Panc1 (cell line): ENCODE measurements around the gene TRIO. TPM values are rescaled to one million over a fixed set of nuclear protein-coding genes. Genes with fewer than 3 reads are reported as not detected.
A peak's percentile ranks its signal among the peaks of the same experiment; 100 is the strongest.

Experiments used
- ATAC-seq: fragments of 200-7000 bp; cut with Tn5 transposase; 2 replicates; pipeline ENCODE4 v1.9.1; 2020; ENCODE audit warnings: mild to moderate bottlenecking, moderate library complexity
- BruUV-seq: library from RNA; stranded (reverse); fragments of 400-500 nt; replicated peaks from 2 replicates; lab custom pipeline; 2021; lab: Mats Ljungman, UMichigan
- CTCF ChIA-PET: fragments of 300-600 bp; sonication (Branson Sonifier 250); formaldehyde crosslinking; loops from one replicate; lab custom pipeline; 2022; ENCODE audit warnings: antibody characterized with exemption; lab: Charles Lee
- POLR2A ChIA-PET: fragments of 300-600 bp; sonication (Branson Sonifier 250); formaldehyde crosslinking; loops from one replicate; lab custom pipeline; 2022; ENCODE audit warnings: antibody characterized with exemption; lab: Charles Lee
- DNase-seq: peaks from one replicate; pipeline ENCODE4 v3.0.0-alpha.2; 2010; ENCODE audit warnings: low read depth, low spot score
- H3K27ac ChIP-seq: 2 replicates; pipeline ENCODE4 v1.5.1; 2011; ENCODE audit warnings: mild to moderate bottlenecking, low read length, inconsistent platforms
- H3K27me3 ChIP-seq: fragments of 200-500 bp; sonication (Bioruptor generic); 2 replicates; pipeline ENCODE4 v1.6.0; 2014; ENCODE audit warnings: low read length, inconsistent platforms; ENCODE audit not compliant: control insufficient read depth, insufficient read depth
- H3K36me3 ChIP-seq: fragments of 200-500 bp; sonication (Bioruptor generic); 2 replicates; pipeline ENCODE4 v1.5.1; 2014; ENCODE audit warnings: inconsistent platforms, mild to moderate bottlenecking, low read length, moderate library complexity; ENCODE audit not compliant: control insufficient read depth, insufficient read depth
- H3K4me1 ChIP-seq: 2 replicates; pipeline ENCODE4 v1.5.1; 2011; ENCODE audit warnings: inconsistent platforms, mild to moderate bottlenecking, low read length, moderate library complexity; ENCODE audit not compliant: control insufficient read depth, insufficient read depth
- H3K4me3 ChIP-seq, 2 experiments: 2 replicates each; pipeline ENCODE4 v1.5.1; 2011 to 2012; ENCODE audit warnings: low read depth in 2 of 2, low read length in 2 of 2, mild to moderate bottlenecking in 2 of 2, inconsistent platforms in 1 of 2, moderate library complexity in 1 of 2
- H3K9me3 ChIP-seq: fragments of 200-500 bp; sonication (Bioruptor generic); 2 replicates; pipeline ENCODE4 v1.5.1; 2014; ENCODE audit warnings: low read depth, mild to moderate bottlenecking, inconsistent platforms, low read length, moderate library complexity; ENCODE audit not compliant: control insufficient read depth, insufficient read depth
- CTCF ChIP-seq: fragments of 450-650 bp; IDR thresholded peaks from 2 replicates; pipeline ENCODE4 v1.5.1; 2017; ENCODE audit warnings: mild to moderate bottlenecking
- POLR2AphosphoS5 ChIP-seq: IDR thresholded peaks from 2 replicates; pipeline ENCODE4 v1.6.1; 2012; ENCODE audit warnings: mild to moderate bottlenecking, low read depth, low read length, moderate library complexity
- REST ChIP-seq, 2 experiments: IDR thresholded peaks; 2 replicates each; pipeline ENCODE4 v1.6.1; 2011 to 2012; ENCODE audit warnings: low read depth in 2 of 2, control low read depth in 1 of 2, low read length in 1 of 2, mild to moderate bottlenecking in 1 of 2, moderate library complexity in 1 of 2; ENCODE audit not compliant: insufficient read depth in 1 of 2
- SIN3A ChIP-seq: IDR thresholded peaks from 2 replicates; pipeline ENCODE4 v1.6.1; 2012; ENCODE audit warnings: low read depth, mild to moderate bottlenecking, low read length, moderate library complexity, borderline replicate concordance; ENCODE audit not compliant: insufficient read depth
- TCF7L2 ChIP-seq: IDR thresholded peaks from 2 replicates; pipeline ENCODE4 v1.6.1; 2011; ENCODE audit warnings: mild to moderate bottlenecking, low read depth, low read length, inconsistent platforms
- in situ Hi-C: cut with HindIII; loops from 2 replicates; pipeline ENCODE4 v1.10.0; 2016; ENCODE audit warnings: low sequenced_read_pairs, low pct_unique_long_range_greater_than_20kb
- intact Hi-C: fragments of 100-400 bp; cut with micrococcal nuclease; formaldehyde crosslinking; loops from one replicate; pipeline ENCODE4 v1.10.0; 2022; ENCODE audit not compliant: unreplicated experiment
- total RNA-seq: library from RNA; stranded (reverse); gene quantifications from one replicate; pipeline ENCODE4 v1.2.1, GENCODE V29; 2021; ENCODE audit not compliant: unreplicated experiment

TRIO gene
- total RNA-seq, 1 experiment from 2014 or later: 349 TPM

DNA sequence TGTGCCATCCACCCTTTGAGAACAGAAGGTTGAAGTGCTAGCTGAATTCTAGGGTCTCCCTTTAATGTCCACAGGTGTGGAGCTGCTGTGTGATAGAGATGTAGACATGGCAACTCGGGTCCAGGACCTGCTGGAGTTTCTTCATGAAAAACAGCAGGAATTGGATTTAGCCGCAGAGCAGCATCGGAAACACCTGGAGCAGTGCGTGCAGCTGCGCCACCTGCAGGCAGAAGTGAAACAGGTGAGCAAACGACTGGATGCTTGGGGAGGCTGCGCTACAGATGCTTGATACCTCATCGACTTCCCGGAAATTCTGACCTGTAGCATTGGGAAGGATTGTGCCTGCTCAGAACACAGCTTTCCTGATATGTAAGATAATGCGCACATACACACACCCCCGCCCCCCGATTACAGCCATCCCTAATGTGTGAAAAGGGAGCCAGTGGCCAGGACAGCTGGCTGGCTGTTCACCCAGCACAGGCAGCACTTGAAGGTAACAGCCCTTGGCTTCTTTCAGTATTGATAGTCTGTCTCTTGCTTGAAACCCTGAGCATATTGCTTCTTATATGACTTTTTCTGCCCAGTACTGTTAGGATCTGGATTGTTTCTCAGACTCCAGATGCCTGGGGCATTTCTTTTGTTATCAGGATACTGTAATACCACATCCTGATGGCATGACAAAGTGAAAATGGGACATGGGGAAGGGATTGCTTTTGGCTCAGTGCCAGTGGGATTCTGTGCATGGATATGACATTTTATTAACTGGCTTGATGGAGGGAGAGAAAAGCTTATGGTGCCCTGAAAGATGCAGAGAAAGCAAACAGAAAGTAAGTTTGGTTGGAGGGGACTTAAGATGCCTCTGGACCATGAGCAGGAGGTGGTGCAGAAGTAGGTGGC, 221.7 kb downstream of the TRIO start:
- DNase-seq: no peak
- TF ChIP-seq SIN3A (no peak), REST (IDR thresholded peaks at IDR 0.05; ENCODE audit: insufficient read depth in 1 of 2, low read depth in 2 of 2, low read length in 1 of 2) (no peak), CTCF (peak; percentile 87)
- Histone ChIP-seq H3K36me3 (peaks cover 73% of the 10 kb centered on the region), H3K4me1 (no peaks in the 10 kb centered on the region), H3K27ac (no peak overlapping the region), H3K9me3 (no peaks in the 10 kb centered on the region), H3K4me3 (no peak overlapping the region), H3K27me3 (no peaks in the 10 kb centered on the region)
- ChIA-PET CTCF (no interaction called here), POLR2A (no interaction called here)
- ATAC-seq: peak; percentile 39; the same call in 1 of the 2 replicates
- in situ Hi-C loops: no loop called here
- no TSS peak for BruUV-seq
- intact Hi-C loops: no loop called here

GRCh38 chr5:14365831-14366430, 222.8 kb downstream of the TRIO start:
- BruUV-seq: no TSS peak
- H3K4me3 ChIP-seq: no peak overlapping the region
- in situ Hi-C loops (no loop called here), intact Hi-C loops (no loop called here)
- DNase-seq (no peak), ATAC-seq (no peak)
- H3K27me3 ChIP-seq: no peaks in the 10 kb centered on the region
- H3K36me3 ChIP-seq: peaks cover 77% of the 10 kb centered on the region
- no peaks in the 10 kb centered on the region for H3K4me1 ChIP-seq
- H3K9me3 ChIP-seq: no peaks in the 10 kb centered on the region
- ChIA-PET CTCF (no interaction called here), POLR2A (no interaction called here)
- no peak overlapping the region for H3K27ac ChIP-seq
- TF ChIP-seq CTCF (no peak), TCF7L2 (no peak), SIN3A (no peak), POLR2AphosphoS5 (no peak), REST (IDR thresholded peaks at IDR 0.05; ENCODE audit: insufficient read depth in 1 of 2, low read depth in 2 of 2, low read length in 1 of 2) (no peak)
